Neural progenitor cell (in vitro differentiated cells): ENCODE results near the gene MRAS. TPM values are rescaled to one million over a fixed set of nuclear protein-coding genes. Genes with fewer than 3 reads are reported as not detected.

Source experiments
- DNase-seq: peaks from one replicate; pipeline ENCODE4 v3.0.0-alpha.2; 2016; ENCODE audit warnings: low spot score
- H2AFZ ChIP-seq: fragments of 200-600 bp; sonication (generic); replicated peaks from 2 replicates; pipeline ENCODE4 v1.6.1; 2016; ENCODE audit warnings: antibody characterized with exemption
- H3F3A ChIP-seq: fragments of 200-600 bp; sonication (generic); 2 replicates; pipeline ENCODE4 v1.6.1; 2016; ENCODE audit warnings: antibody characterized with exemption, low read depth
- H3K27ac ChIP-seq: fragments of 200-600 bp; sonication (generic); 2 replicates; pipeline ENCODE4 v1.5.1; 2016; ENCODE audit warnings: mild to moderate bottlenecking
- H3K27me3 ChIP-seq: fragments of 200-600 bp; sonication (generic); 2 replicates; pipeline ENCODE4 v1.6.1; 2016; ENCODE audit warnings: mild to moderate bottlenecking, moderate library complexity
- H3K36me3 ChIP-seq: fragments of 200-600 bp; sonication (generic); 2 replicates; pipeline ENCODE4 v1.5.1; 2016
- H3K4me1 ChIP-seq: fragments of 200-600 bp; sonication (generic); 2 replicates; pipeline ENCODE4 v1.6.1; 2016; ENCODE audit warnings: mixed run types
- H3K4me2 ChIP-seq: fragments of 200-600 bp; sonication (generic); 2 replicates; pipeline ENCODE4 v1.6.1; 2016
- H3K4me3 ChIP-seq: fragments of 200-600 bp; sonication (generic); 2 replicates; pipeline ENCODE4 v1.5.1; 2016
- H3K79me2 ChIP-seq: fragments of 200-600 bp; sonication (generic); 2 replicates; pipeline ENCODE4 v1.6.1; 2016; ENCODE audit warnings: low read depth
- H3K9ac ChIP-seq: fragments of 200-600 bp; sonication (generic); 2 replicates; pipeline ENCODE4 v1.6.1; 2016
- H3K9me3 ChIP-seq: fragments of 200-600 bp; sonication (generic); 2 replicates; pipeline ENCODE4 v1.5.1; 2016; ENCODE audit warnings: low read depth
- H4K20me1 ChIP-seq: fragments of 200-600 bp; sonication (generic); 2 replicates; pipeline ENCODE4 v1.6.1; 2016; ENCODE audit warnings: low read depth
- H3K27ac Mint-ChIP-seq: 3 replicates; pipeline ENCODE4 v1.8.0; 2021; ENCODE audit warnings: mixed read lengths
- H3K27me3 Mint-ChIP-seq: 2 replicates; pipeline ENCODE4 v1.8.0; 2022; ENCODE audit warnings: low read depth, mild to moderate bottlenecking, inconsistent platforms, moderate library complexity, mixed read lengths; ENCODE audit not compliant: insufficient read depth
- H3K36me3 Mint-ChIP-seq: 3 replicates; pipeline ENCODE4 v1.8.0; 2021; ENCODE audit warnings: mixed read lengths
- H3K4me1 Mint-ChIP-seq: 3 replicates; pipeline ENCODE4 v1.8.0; 2021; ENCODE audit warnings: mixed read lengths
- H3K4me3 Mint-ChIP-seq: 3 replicates; pipeline ENCODE4 v1.8.0; 2021; ENCODE audit warnings: mild to moderate bottlenecking, moderate library complexity, mixed read lengths
- H3K9me3 Mint-ChIP-seq: 3 replicates; pipeline ENCODE4 v1.8.0; 2020; ENCODE audit warnings: mixed read lengths
- EZH2 ChIP-seq: fragments of 200-600 bp; sonication (generic); IDR thresholded peaks from 2 replicates; pipeline ENCODE4 v1.6.1; 2017; ENCODE audit warnings: antibody characterized with exemption, mild to moderate bottlenecking, moderate library complexity
- EZH2phosphoT487 ChIP-seq: fragments of 200-600 bp; sonication (generic); IDR thresholded peaks from 2 replicates; pipeline ENCODE4 v1.6.1; 2017; ENCODE audit warnings: antibody characterized with exemption
- total RNA-seq: library from RNA; depleted of rRNA; stranded (reverse); fragments of >200 nt; gene quantifications from 2 replicates; pipeline ENCODE4 v1.2.3, GENCODE V29; 2015; ENCODE audit warnings: low replicate concordance
- TF ChIP-seq, protein P1 (sequence below): fragments of 200-600 bp; sonication (generic); IDR thresholded peaks from 2 replicates; pipeline ENCODE4 v1.5.1; 2017; ENCODE audit warnings: antibody characterized with exemption, mild to moderate bottlenecking

MRAS gene
- total RNA-seq, 1 donor from 2014 or later: 17.2 TPM

DNA sequence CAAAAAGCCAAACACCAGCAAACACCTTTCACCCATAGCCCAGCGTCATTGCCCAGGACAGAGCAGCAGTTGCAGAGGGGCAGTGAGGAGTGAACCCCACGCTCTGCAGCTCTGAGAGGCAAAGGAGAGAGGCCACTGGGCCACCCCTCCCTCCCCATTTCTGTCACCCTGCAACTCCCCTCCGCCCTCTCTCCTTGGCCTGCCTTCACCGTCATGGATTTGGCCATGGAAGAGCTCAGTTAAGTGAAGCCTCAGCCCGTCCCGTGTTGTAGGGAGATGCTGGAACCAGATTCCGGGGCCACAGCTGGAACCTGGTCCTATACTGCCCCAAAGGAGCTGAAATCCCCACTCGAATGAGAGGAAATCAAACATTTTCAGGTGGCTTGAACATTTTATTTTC, 21.9 kb downstream of the MRAS start:
- Histone ChIP-seq H2AFZ (no peak overlapping the region), H3K27me3 (no peaks in the 10 kb centered on the region), H3K36me3 (no peaks in the 10 kb centered on the region), H3K9me3 (no peaks in the 10 kb centered on the region), H3F3A (no peaks in the 10 kb centered on the region), H3K9ac (no peak overlapping the region), H3K27ac (no peak overlapping the region), H3K4me3 (no peak overlapping the region), H3K4me2 (no peak overlapping the region), H3K79me2 (no peaks in the 10 kb centered on the region), H4K20me1 (no peaks in the 10 kb centered on the region), H3K4me1 (no peaks in the 10 kb centered on the region)
- no peak overlapping the region for H3K27ac Mint-ChIP-seq
- TF ChIP-seq, protein P1, sequence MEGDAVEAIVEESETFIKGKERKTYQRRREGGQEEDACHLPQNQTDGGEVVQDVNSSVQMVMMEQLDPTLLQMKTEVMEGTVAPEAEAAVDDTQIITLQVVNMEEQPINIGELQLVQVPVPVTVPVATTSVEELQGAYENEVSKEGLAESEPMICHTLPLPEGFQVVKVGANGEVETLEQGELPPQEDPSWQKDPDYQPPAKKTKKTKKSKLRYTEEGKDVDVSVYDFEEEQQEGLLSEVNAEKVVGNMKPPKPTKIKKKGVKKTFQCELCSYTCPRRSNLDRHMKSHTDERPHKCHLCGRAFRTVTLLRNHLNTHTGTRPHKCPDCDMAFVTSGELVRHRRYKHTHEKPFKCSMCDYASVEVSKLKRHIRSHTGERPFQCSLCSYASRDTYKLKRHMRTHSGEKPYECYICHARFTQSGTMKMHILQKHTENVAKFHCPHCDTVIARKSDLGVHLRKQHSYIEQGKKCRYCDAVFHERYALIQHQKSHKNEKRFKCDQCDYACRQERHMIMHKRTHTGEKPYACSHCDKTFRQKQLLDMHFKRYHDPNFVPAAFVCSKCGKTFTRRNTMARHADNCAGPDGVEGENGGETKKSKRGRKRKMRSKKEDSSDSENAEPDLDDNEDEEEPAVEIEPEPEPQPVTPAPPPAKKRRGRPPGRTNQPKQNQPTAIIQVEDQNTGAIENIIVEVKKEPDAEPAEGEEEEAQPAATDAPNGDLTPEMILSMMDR: no peak
- TF ChIP-seq EZH2phosphoT487: no peak
- TF ChIP-seq EZH2: no peak
- peaks cover 20% of the 10 kb centered on the region for H3K4me1 Mint-ChIP-seq
- H3K4me3 Mint-ChIP-seq: no peak overlapping the region
- no peak for DNase-seq
- peaks cover 10% of the 10 kb centered on the region for H3K36me3 Mint-ChIP-seq
- peaks cover 3% of the 10 kb centered on the region for H3K9me3 Mint-ChIP-seq
- H3K27me3 Mint-ChIP-seq: peaks cover 4% of the 10 kb centered on the region

DNA sequence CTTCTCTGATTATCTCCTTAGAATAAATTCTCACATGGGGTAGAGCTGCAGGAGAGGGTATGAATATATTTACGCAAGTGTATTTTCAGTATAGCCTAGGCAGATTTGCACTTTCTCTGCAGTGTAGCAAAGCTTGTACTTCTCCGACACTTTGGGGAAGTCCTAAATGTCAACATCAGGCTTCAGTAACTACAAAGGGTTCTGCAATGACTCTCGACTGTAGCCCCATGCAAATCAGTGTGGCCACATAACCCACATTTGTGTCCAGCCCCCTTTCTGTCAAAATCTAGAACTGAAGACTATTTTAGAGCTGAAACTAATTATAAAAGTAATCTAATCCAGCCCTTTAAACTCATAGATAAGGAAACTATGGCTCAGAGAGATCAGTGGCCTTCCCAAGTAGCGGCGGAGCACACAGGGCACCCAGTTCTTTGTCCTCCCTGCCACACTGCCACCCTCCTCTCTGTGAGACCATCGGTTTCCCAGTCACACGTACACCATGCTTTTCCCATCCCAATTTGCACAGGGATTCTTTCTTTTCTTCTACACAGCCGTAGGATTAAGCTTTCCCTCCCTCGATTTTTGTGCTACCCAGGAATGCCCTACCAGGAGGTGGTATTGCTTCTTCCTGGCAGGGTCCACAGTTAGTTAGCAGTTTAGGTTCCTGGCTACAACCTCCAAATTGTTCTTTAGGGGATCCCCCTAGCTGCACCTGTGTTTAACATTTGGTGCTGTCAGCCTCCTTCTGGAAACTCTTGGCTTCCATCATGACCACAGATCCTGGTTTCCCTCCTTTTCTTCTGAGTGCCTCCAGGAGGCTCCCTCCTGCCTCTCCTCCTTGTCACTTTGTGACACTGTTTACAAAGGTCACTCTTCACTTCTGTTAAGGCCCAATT, 22.9 kb downstream of the MRAS start:
- no peak overlapping the region for H3K4me3 ChIP-seq
- Mint-ChIP-seq H3K4me3 (no peak overlapping the region), H3K9me3 (peaks cover 3% of the 10 kb centered on the region), H3K4me1 (peaks cover 20% of the 10 kb centered on the region), H3K36me3 (peaks cover 13% of the 10 kb centered on the region), H3K27ac (peak overlapping the region; percentile 33), H3K27me3 (peaks cover 4% of the 10 kb centered on the region)
- H3K4me1 ChIP-seq: no peaks in the 10 kb centered on the region
- H3K4me2 ChIP-seq: no peak overlapping the region
- no peak overlapping the region for H3K27ac ChIP-seq
- no peak for TF ChIP-seq EZH2
- TF ChIP-seq, protein P1: no peak
- no peak for TF ChIP-seq EZH2phosphoT487
- no peak overlapping the region for H2AFZ ChIP-seq
- DNase-seq: peak; percentile 19
- H3K9me3 ChIP-seq: no peaks in the 10 kb centered on the region
- H4K20me1 ChIP-seq: no peaks in the 10 kb centered on the region
- H3K79me2 ChIP-seq: no peaks in the 10 kb centered on the region
- H3F3A ChIP-seq: no peaks in the 10 kb centered on the region
- H3K9ac ChIP-seq: no peak overlapping the region
- no peaks in the 10 kb centered on the region for H3K27me3 ChIP-seq
- H3K36me3 ChIP-seq: no peaks in the 10 kb centered on the region

DNA sequence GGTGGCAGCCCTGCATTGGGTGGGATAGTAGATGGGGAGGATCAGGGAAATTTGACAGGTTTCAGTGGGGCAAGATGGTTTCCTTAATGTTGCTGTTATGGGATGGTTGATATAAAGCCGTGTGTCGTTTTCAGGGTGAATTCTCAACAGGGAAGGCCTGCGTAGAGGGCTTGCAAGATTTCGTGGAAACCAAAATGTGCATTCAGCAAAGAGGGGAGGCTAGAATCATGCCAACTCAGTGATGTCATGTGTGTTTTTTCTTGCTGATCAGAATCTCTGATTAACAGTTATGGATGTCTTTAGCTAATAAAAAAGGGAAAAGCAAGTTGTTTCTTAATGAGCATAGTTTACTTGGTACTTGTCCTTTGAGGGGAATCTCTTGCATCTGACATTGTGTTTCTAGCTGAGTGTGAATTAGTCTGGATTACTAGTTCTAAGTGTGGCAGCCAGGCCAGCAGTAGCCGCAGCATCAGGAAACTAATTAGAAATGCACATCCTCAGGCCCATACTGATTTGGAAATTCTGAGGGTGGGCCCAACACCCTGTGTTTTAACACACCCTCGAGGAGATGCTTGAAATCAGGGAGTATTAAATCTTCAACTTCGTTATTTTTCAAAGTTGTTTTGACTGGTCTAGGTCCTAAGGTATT, 24.8 kb downstream of the MRAS start:
- Histone ChIP-seq H3F3A (no peaks in the 10 kb centered on the region), H2AFZ (no peak overlapping the region), H3K79me2 (no peaks in the 10 kb centered on the region), H3K27ac (no peak overlapping the region), H3K4me3 (no peak overlapping the region), H3K4me2 (no peak overlapping the region), H4K20me1 (no peaks in the 10 kb centered on the region), H3K27me3 (no peaks in the 10 kb centered on the region), H3K9ac (no peak overlapping the region), H3K36me3 (no peaks in the 10 kb centered on the region), H3K9me3 (no peaks in the 10 kb centered on the region), H3K4me1 (no peaks in the 10 kb centered on the region)
- Mint-ChIP-seq H3K27me3 (peaks cover 2% of the 10 kb centered on the region), H3K36me3 (peaks cover 13% of the 10 kb centered on the region), H3K4me1 (peaks cover 10% of the 10 kb centered on the region), H3K9me3 (peaks cover 3% of the 10 kb centered on the region), H3K4me3 (no peak overlapping the region), H3K27ac (no peak overlapping the region)
- no peak for DNase-seq
- TF ChIP-seq, protein P1: no peak
- TF ChIP-seq EZH2 (no peak), EZH2phosphoT487 (no peak)
